HG03442 (cell line): ENCODE data around the gene C14orf180.

Experiments
- ATAC-seq: cut with Tn5 transposase; IDR thresholded peaks from one replicate; pipeline ENCODE4 v1.9.1; 2021; ENCODE audit warnings: mild to moderate bottlenecking, moderate library complexity; ENCODE audit not compliant: unreplicated experiment

C14orf180 gene

GRCh38 chr14:104591506-104592291 is 12.1 kb downstream of the C14orf180 start:
- ATAC-seq, result no peak

- ATAC-seq, result no peak
Measured at GRCh38 chr14:104592292-104592672, 12.7 kb downstream of the C14orf180 start.

- no peak for ATAC-seq
Measured at GRCh38 chr14:104592785-104593184, 13.2 kb downstream of the C14orf180 start.

DNA sequence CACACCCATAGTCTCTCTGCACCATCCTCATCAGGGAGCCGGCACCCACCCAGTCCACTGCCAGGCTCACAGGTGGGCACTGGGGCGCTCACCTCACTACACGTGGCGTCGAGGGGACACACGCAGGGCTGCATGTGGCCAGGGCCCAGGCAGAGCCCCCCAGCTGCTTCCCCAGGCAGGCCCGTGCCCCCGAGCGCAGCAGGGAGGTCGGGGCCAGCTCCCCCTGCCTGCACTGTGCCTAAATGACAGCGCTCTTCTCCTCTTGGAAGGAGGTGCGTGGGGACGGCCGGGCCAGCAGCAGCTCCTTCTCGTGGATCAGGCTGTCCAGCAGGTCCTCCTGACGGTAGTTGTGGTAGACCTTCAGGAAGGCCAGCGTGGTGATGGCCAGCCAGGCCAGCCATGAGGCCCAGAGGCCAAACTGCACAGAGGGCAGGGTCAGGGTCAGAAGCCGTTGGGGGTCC is 13.7 kb downstream of the C14orf180 start:
- ATAC-seq, result no peak

DNA sequence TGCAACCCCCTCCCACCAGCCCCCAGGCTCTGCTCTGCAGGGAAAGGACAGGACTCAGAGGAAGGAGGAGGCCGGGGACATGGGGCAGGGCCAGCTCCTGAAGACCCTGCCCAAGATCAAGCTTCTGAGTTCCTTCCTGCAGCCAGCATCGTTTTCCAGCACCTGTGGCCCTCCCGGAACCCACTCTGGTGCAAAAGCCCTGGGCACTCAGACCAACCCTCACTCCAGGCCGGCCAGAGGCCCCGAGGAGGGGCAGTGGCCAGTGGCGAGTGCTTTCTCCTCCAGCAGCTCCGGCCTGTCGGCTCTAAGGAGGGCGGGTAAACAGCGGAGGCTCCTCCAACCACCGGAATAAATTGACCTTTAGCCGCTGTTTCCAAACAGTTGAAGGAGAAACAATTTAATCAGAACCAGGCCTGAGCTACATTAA is 14.2 kb downstream of the C14orf180 start:
- ATAC-seq, result no peak

DNA sequence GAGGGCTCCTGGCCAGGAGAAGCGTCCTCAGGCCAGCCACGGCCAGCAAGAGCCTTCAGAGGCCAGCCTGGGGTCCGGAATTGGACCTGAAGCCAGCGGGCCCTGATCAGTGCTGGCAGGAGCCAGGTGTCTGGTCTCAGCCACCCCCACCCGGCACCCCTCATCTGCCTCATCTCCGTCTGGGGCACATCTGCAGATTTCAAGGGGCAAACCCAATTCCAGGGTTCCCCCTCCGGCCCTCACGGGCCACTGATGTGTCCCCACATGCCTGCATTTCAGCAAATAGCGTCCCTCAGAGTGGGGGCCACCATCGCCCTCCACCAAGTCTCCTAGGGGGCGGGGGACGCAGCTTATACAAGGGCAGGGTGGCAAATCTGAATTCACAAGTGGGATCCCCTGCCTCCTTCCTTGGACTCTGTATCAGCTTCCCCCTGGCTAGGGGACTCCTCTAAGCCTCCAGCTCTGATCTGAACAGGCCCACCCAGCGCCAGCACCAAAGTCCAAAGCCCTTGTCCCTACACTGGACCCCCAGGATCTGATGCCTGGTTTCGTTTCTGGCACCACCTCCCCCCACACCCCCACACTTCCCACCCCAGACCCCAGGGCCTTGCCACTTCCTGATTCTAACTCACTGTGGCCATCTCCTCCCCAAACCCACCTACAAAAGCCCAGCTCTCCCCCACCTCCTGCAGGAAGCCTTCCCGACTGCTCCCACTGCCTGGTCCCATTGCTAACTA is 14.9 kb downstream of the C14orf180 start:
- ATAC-seq, result no peak

- ATAC-seq, result no peak
Measured at GRCh38 chr14:104595116-104595675, 15.6 kb downstream of the C14orf180 start.

GRCh38 chr14:104595911-104596450 is 16.4 kb downstream of the C14orf180 start:
- ATAC-seq, result no peak

DNA sequence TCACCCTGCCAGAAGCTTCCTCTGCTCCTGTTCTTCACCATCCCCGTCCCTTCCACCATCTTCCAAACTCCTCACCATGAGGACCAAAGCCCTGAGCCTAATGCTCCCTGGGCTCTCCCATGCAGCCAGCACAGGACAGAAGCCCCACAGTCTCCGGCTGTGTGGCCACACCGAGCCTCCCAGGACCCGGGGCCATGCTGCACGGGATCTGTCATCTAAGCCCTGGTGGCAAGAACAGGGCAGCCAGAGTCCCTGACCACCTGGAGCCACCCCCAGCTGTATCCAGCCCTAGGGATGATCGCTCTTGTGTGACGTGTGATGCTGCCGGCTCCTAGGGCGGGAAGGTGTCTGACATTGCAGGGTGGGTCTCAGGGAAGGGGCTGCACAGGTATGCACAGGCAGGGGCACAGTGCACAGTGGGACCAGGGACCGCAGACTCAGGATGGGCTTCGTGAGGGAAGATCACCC is 16.9 kb downstream of the C14orf180 start:
- ATAC-seq, result no peak

DNA sequence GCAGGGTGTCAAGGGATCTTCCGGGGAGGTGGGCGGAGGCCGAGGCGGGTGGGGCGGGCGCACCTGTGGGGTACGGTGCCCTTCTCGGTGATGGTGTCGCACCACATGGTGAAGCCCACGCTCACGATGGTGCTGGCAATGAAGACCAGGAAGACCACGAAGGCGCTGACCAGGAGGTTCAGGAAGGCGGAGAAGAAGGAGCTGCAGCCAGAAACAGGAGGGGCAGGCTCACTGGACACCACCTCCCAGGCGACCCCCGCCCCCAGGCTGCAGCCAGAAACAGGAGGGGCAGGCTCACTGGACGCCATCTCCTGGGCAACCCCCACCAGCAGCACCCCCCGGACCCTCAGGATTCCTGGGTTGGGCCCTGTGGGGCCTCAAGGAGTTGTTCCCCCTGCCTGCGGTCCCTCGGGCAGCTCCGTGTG is 17.4 kb downstream of the C14orf180 start:
- ATAC-seq, result no peak

DNA sequence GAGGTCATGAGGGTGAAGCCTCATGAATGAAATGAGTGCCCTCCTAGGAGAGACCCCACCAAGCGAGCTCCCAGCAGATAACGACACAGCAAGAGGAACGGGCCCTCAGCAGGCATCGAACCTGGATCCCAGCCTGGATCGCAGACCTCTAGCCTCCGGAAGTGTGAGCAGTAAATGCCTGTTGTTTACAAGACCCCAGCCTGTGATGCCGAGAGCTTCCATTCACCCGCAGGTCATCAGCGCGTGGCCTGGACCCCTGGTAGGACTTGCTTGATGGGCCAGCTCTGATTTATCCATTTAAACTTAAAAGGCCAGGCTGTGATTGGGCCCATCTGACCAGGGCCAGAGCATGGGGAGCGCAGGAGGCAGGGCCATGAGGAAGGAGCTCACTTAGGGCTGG is 18.0 kb downstream of the C14orf180 start:
- no peak for ATAC-seq

DNA sequence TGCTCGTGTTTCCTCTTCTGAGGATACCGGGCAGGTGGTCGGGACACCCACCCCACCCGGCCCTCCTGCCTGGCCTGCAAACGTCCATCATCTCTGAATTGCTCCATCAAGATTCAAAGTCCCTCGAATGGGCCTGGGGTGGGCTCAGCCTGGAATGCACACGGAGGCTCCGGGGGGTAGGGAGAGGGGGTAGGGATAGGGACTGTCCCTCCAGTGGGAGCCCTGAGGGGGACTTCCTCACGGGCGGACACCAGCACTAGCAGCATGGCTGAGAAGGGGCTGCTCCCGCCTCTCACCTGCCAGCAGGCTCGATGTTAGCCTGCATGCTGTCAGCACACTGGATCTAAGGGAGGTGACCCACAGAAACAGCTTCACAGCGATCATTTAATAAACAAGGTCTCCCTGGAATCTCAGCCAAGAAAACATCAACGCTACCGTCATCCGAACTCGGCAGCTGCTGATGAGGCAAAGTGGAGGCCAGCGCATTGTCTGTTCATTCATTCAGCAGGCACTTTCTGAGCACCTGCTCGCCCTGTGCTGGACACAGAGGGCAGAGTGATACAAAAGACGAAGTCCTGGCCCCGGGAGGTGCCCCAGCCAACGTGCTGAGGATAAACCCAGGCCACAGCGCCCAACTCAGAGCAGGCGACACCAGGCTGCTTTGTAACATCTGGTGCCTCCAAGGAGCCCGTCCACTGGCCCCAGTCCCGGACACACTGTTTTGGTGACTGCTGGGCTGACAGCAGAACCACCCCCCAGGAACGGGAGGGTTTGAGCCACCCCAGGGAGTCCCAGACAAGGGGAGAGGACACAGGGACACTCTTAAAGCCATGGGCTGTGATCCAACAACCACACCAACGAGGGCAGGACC is 18.7 kb downstream of the C14orf180 start:
- ATAC-seq, result no peak

- no peak for ATAC-seq
Measured at GRCh38 chr14:104598910-104599273, 19.3 kb downstream of the C14orf180 start.

- ATAC-seq, result no peak
Measured at GRCh38 chr14:104599446-104599845, 19.9 kb downstream of the C14orf180 start.

GRCh38 chr14:104600141-104600643 is 20.6 kb downstream of the C14orf180 start:
- ATAC-seq, result no peak

- no peak for ATAC-seq
Measured at GRCh38 chr14:104600805-104601204, 21.2 kb downstream of the C14orf180 start.

DNA sequence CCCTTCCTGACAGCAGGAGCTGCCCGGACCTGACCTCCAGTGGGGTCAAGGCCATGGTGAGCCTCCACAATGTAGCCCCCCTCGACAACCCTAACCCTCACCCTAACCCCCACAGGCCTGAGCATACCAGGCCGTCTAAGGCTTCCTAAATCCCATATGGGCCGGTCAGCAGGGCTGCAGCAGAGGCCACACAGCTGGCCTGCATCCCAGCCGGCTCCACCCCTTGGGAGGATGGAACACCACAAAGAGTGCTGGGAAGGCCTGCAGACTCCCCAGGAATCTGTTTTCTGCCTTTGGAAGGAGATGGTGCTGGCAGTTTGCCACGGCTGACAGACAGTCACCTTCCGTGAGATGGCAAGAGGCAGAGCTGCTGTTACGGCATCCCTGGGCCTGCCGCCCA is 22.2 kb downstream of the C14orf180 start:
- ATAC-seq, result no peak

DNA sequence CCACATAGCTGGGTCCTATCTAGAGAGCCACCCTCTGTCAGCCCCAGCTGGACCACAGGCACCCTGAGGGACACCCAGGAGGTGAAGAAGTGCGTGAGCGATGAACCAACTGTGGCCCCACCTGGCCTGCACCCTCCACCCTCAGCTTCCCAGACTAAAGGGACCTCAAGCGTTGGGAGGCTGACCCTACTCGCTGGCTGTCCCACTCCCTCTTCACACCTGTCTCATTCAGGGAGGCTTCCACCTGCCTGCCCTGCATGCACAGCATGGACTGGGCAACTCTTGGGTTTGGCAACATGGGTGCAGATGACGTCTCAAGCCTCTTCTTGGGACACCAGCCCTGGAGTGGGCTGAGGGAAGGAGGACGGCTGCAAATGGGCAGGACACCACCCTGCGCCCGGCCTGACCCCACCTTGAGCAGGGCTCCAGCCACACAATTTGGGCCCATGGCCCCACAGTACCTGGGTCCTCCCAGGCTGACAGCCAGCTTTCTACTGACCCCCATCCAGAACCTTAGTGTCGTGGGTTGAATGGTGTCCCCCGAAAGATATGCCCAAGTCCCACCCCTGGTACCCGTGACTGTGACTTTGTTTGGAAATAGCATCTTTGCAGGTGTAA is 22.9 kb downstream of the C14orf180 start:
- ATAC-seq, result no peak

GRCh38 chr14:104602933-104603325 is 23.4 kb downstream of the C14orf180 start:
- ATAC-seq, result no peak
